Cardiac fibroblast (primary cell): ENCODE results near the gene SUSD5.

Experiments used
- DNase-seq, 2 donors: peaks; one replicate each; pipeline versions ENCODE4 v3.0.0 to v3.0.0-alpha.2; 2010; ENCODE audit warnings: low read depth in 2 of 2
- H3K4me3 ChIP-seq, 2 donors: replicated peaks in 1 of 2; 1 replicate in 1 of 2; 2 replicates in 1 of 2; pipeline ENCODE4 v1.5.1; 2011; ENCODE audit warnings: low read depth in 2 of 2, low read length in 2 of 2, mild to moderate bottlenecking in 2 of 2, moderate library complexity in 1 of 2
- CTCF ChIP-seq: IDR thresholded peaks from one replicate; pipeline ENCODE4 v1.5.1; 2011; ENCODE audit warnings: low read depth, mild to moderate bottlenecking, low read length, inconsistent platforms

Gene SUSD5

GRCh38 chr3:33125840-33126239 lies 92.8 kb downstream of the SUSD5 start:
- H3K4me3 ChIP-seq: no peak overlapping the region
- no peak for TF ChIP-seq CTCF
- no peak for DNase-seq

- TF ChIP-seq CTCF: no peak
- H3K4me3 ChIP-seq: no peak overlapping the region
- no peak for DNase-seq
These were observed 94.0 kb downstream of the SUSD5 start for GRCh38 chr3:33124638-33125037.

- H3K4me3 ChIP-seq: no peak overlapping the region
- DNase-seq: no peak
- TF ChIP-seq CTCF: no peak
These were observed 95.6 kb downstream of the SUSD5 start for GRCh38 chr3:33122991-33123390.

- no peak for TF ChIP-seq CTCF
- no peak overlapping the region for H3K4me3 ChIP-seq
These were observed 98.7 kb downstream of the SUSD5 start for GRCh38 chr3:33119891-33120290.

GRCh38 chr3:33117461-33117860 lies 101.1 kb downstream of the SUSD5 start:
- no peak for DNase-seq

More at GRCh38 chr3:33119891-33120290, 98.7 kb downstream of the SUSD5 start:
- no peak for DNase-seq

GRCh38 chr3:33115024-33115768 lies 103.4 kb downstream of the SUSD5 start:
- DNase-seq: peak; percentile 91 to 92
- no peak for TF ChIP-seq CTCF
- peak overlapping the region; percentile 64 for H3K4me3 ChIP-seq

More at GRCh38 chr3:33117461-33117860, 101.1 kb downstream of the SUSD5 start:
- no peak overlapping the region for H3K4me3 ChIP-seq
- no peak for TF ChIP-seq CTCF

- no peak for DNase-seq
- TF ChIP-seq CTCF: no peak
- H3K4me3 ChIP-seq: peak overlapping the region; percentile 64
These were observed 104.0 kb downstream of the SUSD5 start for GRCh38 chr3:33114622-33115023.
